ENCODE measurements around the gene BAHCC1.

BAHCC1 gene

DNA sequence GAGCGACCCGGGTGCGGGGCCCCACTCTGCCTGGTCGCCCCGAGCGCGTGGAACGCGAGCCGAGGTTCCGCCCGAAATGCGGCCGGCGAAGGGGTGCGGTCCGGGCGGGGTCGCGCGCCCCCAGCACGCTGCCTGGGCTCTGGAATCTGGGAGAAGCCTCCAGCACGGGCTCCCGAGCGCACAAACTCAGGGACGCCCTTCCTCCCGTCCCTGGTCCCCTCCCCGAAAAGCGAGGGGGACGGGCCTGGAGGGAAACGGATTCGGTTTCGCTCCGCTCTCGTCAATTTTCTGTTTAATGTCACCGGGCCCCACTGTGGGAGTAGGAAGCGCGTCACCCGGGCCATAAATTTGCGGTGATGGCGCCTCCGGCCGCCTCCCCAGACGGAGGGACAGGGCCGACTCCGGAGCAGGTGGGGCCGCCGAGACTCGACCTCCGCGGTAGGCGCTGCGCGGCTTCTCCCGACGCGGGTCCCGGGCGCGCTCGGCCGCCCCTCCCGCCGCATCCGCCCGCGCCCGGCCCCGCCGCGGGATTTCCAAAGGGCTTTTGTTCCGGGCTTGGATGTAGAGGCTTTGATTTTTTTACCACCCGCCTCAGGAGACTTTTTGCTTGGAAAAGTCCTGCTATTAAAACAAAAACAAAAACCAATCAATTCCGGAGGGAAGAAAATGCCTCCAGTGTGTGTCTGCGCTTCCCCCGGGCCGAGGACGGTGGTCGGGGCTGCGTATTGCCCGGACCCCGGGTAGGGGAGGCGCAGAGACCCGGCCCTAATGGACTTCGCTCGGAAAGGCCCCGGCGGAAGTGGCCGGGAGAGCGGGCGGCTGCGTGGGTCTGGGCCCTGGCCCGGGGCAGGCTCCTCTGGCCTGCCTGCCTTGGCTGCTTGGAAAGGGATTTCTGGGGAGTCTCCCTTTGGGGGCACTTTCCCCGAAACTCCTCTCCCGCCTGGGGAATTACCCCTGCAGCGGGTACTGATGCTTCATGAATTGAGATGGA is 7.9 kb upstream of the BAHCC1 start:
- DNase-seq, result no peak

DNA sequence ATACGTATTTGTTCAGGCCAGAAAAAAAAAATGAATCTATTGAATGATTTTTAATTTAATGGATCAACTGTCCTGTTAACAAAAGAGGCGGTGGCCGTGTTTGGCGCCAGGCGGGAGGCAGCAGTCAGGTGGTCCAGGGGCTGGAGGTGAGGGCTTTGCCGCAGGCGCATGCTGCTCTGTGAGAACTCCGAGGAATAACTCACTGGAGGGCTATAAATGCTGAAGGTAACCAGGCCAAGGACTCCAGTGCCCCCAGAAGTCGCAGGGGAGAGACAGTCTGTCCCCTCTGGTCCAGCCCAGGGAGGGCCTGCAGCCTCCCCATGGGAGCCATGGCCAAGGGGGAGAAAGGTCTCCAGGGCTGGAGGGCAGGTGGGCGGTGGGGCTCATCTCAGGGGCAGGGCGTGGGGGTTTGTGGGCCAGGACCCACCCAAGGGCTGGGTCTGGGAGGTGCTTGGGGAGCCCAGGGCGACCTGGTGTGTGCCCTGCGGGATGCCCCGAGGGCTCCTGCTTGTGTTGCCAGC is 7.1 kb upstream of the BAHCC1 start:
- DNase-seq, result no peak

DNA sequence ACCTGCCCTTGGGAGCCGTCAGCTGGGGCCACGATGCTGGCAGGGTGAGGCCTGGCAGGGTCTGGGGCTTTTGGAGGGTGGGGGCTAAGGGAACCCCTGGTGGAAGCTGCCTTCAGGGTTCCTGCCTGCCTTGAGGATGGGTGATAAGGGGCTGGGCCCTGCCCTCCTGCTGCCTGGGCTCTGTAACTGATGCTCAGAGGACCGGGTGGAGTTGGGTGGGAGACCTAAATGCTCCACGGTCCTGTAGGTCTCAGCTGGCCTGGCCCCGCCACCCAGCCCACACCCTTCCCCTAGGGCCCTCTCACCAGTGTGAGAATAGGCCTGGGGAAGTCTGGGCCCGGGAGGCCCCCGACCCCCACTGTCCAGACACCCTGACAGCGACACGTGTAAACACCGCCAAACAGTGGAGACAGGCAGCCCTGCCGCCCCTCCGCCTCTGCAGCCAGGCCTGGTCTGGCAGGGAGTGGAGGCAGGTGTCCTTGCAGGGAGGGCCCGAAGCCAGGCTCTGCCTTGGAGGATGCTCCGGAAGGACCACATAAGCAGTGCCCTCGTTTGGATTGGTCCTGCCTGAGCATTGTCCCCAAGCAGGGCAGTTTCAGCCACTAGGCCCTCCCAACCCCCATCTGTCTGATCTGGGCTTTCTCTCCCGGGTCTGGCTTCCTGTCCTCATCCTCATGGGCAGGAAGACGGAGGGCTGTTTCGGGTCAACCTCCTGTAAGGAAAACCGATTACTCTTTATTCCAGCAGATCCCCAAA is 6.5 kb upstream of the BAHCC1 start:
- no peak for DNase-seq

DNA sequence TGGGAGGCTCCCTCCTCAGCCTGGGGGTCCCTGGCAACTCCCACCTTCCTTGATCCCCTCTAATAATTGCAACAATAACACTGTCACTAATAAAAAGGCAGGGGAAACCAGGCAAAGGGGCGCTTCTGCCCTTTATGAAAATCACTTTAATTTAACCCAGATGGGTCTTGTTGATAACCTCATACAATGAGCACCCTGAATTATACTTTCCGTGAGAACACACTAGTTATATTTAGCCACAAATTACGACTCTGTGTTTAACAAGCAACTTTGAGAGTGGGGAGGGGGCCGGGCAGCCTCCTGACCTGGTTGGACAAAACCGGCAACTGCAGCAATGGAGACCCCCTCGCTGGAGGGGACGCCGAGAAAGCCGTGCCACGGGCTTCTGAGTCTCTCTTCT is 5.7 kb upstream of the BAHCC1 start:
- DNase-seq, result no peak

- DNase-seq, result no peak
Measured at GRCh38 chr17:81390029-81390872, 5.0 kb upstream of the BAHCC1 start.

DNA sequence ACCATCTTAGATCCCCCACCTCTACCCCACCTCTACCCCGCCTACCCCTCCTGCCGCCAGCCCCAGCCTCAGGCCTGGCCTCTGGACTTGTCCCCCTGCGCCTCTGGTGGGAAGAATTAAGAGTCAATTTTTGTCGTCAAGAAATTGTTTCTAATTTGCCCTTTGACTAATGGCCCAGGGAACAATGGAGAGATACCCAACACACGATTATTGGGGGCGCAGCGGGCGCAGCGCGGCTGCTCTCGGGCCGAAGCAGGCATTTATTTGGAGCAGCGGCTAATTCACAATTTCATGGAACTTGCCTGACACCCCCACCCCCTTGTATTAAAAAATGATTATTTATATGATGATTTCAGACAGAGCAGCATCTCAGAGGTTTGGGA is 4.4 kb upstream of the BAHCC1 start:
- no peak for DNase-seq

GRCh38 chr17:81391293-81391935 is 3.8 kb upstream of the BAHCC1 start:
- DNase-seq, result no peak

- no peak for DNase-seq
Measured at GRCh38 chr17:81391936-81392908, 3.0 kb upstream of the BAHCC1 start.

DNA sequence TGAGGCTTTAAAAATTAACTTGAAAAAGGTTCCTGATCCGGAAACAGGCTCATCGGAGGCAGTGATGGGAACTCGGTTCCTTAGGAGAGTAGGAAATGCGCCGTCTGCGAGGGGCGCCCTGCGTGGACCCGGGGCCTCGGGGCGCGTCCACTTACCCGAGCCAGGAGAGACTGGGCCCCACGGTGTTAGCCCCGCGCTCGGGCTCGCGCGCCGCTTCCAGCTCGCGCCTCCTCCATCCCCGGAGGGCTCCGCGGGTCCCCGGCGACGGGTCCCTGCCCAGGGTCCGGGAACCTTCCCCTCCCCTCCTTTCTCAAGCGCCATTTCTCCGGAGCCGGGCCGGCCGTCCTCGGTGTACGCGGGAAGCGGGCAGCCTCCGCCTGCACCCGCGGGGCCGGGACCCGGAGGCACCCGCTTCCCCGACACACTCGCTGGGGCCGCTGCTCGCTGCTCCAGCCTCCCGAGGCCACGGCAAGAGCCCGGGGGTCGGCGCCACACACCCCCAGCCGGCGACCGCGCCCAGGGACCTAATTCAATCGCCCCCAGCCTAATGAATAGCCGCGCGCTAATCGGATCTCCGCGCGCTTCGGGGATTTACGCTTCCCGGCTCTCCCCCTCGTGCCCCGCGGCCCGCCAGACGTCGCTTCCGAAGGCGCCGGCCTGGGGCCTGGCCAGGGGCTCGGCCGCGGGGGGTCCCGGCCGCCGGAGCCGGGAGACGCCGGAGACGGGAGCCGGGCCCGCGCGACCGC is 2.2 kb upstream of the BAHCC1 start:
- DNase-seq, result no peak

- DNase-seq, result peak; percentile 71
Measured at GRCh38 chr17:81393684-81394376, 1.4 kb upstream of the BAHCC1 start.

- no peak for DNase-seq
Measured at GRCh38 chr17:81394377-81394920, 808 bp upstream of the BAHCC1 start.

DNA sequence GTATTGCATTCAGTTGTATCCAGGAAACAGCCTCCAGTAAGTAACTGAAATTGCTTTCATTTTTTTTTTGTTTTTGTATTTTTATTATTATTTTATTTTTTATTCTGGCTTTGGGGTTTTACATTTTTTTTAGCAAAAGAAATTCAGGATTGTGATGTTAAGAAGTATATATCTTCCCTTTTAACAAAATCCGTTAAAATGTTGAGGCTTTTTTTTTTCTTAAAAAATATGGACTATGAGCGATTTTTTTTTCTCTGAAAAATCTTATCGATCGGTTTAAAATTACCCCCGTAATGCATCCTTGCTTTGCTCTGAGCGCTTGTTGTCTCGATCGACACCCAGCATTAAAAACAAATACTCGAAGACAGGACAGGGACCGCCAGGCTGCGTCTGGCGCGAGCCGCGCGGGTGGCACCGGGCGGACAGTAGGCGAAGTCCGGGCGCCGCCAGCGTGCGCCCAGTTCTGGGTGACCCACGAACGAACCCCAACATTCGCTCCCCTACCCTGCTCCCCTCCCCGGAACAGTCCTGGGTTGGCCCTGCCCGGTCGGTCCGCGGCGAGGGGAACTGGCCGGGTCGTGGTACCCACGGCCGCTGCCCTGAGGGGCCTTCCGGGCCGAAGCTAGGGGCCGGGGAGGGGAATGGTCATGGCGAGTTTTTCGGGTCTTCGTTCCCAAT is 482 bp downstream of the BAHCC1 start:
- DNase-seq, result no peak

DNA sequence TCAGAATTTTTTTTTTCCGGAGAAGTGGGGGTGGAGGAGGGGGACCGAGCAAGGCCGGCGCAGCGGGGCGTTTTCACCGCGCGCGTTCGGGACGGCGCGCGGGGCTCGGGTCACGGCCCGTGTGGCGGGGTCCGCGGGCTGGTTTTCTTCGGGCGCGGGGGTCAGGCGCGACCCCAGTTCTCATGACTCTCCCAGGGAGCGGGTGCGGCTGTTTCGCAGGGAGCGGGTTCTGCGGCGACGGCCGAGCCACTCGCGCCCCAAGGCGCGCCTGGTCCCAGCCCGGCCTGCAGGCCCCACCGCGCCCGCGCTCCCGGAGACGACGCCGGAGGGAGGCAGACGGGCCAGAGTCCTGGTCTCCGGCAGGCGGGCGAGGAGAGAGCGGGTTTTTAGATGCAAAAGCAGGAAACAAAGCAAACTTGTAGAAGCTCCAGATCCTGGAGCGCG is 1.0 kb downstream of the BAHCC1 start:
- no peak for DNase-seq

DNA sequence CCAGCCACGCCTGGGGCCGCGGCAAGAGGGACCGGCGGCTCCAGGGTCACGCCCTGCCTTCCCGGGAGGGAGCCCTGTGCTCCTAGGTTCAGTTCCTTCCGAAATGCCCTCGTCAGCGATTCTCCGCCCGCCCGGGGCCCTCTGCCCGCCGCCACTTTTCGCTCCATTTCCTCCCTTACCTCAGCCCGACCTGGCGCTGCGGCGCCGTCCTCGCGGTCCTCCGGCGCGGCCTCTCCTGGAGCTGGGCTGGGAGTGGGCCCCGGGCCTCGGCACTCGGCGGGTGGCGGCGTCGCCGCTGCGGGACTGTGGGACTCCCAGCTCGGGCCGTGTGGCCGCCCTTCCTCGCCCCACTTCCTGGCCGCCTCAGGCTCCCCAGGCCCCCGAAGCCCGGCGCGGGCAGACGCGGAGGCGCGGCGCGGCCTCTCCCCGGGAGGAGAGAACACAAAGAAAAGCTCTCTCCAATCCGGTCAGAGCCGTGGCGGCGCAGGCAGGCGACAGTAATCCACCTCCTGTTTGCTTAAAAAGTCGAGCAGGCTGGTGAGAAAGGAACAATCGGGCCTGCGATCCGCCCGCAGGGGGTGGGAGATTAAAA is 1.6 kb downstream of the BAHCC1 start:
- no peak for DNase-seq

- DNase-seq, result no peak
Measured at GRCh38 chr17:81397314-81398175, 2.3 kb downstream of the BAHCC1 start.

DNA sequence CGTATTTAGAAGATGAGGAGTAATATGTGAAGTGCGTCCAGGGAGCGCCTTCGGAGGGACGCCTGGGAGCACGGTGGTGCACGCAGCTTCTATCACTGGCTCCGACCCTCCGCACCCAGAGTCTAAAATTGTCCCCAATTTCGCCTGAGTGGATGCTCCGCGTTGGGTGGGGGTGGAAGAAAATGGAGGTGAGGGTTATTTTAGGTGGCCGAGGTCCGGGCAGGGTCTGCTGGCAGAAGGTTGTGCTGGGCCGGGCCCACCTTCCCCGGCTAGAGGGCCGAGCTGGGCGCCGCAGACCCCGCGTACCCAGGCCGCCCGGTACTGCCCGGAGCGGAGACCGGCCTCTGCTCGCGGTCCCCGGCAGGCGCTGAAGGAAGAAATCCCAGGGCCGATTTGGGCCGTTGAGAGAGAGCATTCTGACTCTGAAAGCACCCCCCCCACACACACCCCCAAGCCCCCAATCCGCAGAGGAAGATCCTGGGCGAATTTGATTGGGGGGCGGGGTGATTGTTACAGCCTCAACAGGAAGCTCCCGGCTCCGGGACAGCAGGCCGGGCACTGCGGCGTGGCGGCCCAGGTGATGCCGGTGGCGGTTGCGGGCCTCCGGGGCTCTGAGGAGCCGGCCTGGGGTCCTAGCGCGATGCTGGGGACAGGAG is 3.0 kb downstream of the BAHCC1 start:
- no peak for DNase-seq

All from activated CD4-positive, CD25-positive, alpha-beta regulatory T cell treated with anti-CD3 and anti-CD28 coated beads, Interleukin-2, amount 50 U/mL, for 72 hours (primary cell).